ENCODE results near the gene ATOSB. TPM values are rescaled to one million over a fixed set of nuclear protein-coding genes. Genes with fewer than 3 reads are reported as not detected.
A peak's percentile ranks its signal among the peaks of the same experiment; 100 is the strongest.

Gene ATOSB
- total and polyA plus RNA-seq, 9 of the 15 experiments (the other 6 are each of a cell fraction or from before 2014, with no cell fraction given) = 0.45 to 8.0 (median 4.2) TPM

- TF ChIP-seq ZNF407 (IDR thresholded peaks at IDR 0.05; ENCODE audit: low read depth) (no peak), MCM3 (IDR thresholded peaks at IDR 0.05) (no peak), TFAM (CRISPR knock-in tag; conservative IDR thresholded peaks at IDR 0.05) (no peak), ZNF639 (CRISPR knock-in tag; conservative IDR thresholded peaks at IDR 0.05 in 1 of 2, IDR thresholded peaks at IDR 0.05 in 1 of 2) (peak in 1 of 2 experiments; percentile 64; a peak in 2 of 4 replicates), CXXC5 (CRISPR knock-in tag; IDR thresholded peaks at IDR 0.05) (peak; percentile 93), SMARCC2 (IDR thresholded peaks at IDR 0.05; ENCODE audit: low read depth) (peak; percentile 82; the same call in 1 of the 2 replicates), RHOXF2B (CRISPR knock-in tag; conservative IDR thresholded peaks at IDR 0.05) (no peak), RFX7 (CRISPR knock-in tag; IDR thresholded peaks at IDR 0.05) (no peak), TBL1XR1 (IDR thresholded peaks at IDR 0.05; ENCODE audit: low read length in 2 of 2) (peak; percentile 75 to 81; a peak in 3 of 4 replicates), MED1 (CRISPR knock-in tag; IDR thresholded peaks at IDR 0.05; ENCODE audit: borderline replicate concordance) (no peak), SIN3A (IDR thresholded peaks at IDR 0.05; ENCODE audit: borderline replicate concordance in 2 of 2, control insufficient read depth in 1 of 2, low read depth in 2 of 2, low read length in 2 of 2) (peak in 1 of 2 experiments; percentile 90; a peak in 3 of 4 replicates), CEBPZ (IDR thresholded peaks at IDR 0.05; ENCODE audit: borderline replicate concordance, low read depth, low read length) (no peak)
Measured at GRCh38 chr9:35108946-35109575, 6.6 kb downstream of the ATOSB start (continued).
